Renal cortical epithelial cell (primary cell): Measurements from ENCODE around the gene SRP68. TPM values are rescaled to one million over a fixed set of nuclear protein-coding genes. Genes with fewer than 3 reads are reported as not detected.
"Not testable (repeated sequence)": the region's sequence is repeated elsewhere in the genome, so short reads cannot be mapped to it uniquely, and the experiment has no call there.

Experiments
- DNase-seq: peaks from one replicate; pipeline ENCODE4 v3.0.0-alpha.2; 2011; ENCODE audit warnings: low read depth
- total RNA-seq: library from RNA; depleted of rRNA; stranded (reverse); fragments of >200 nt; gene quantifications from 2 replicates; pipeline ENCODE4 v1.2.3, GENCODE V29; 2014

SRP68 gene
- total RNA-seq, 1 donor from 2014 or later: 85.4 TPM

- DNase-seq: no peak
These were observed 4.7 kb upstream of the SRP68 start for GRCh38 chr17:76076765-76077583.

- no peak for DNase-seq
These were observed 3.9 kb upstream of the SRP68 start for GRCh38 chr17:76076146-76076764.

- no peak for DNase-seq
These were observed 3.2 kb upstream of the SRP68 start for GRCh38 chr17:76075364-76076145.

GRCh38 chr17:76074390-76075363 is 2.4 kb upstream of the SRP68 start, which contains the start of gene GALR2:
GALR2 (plus strand) TSS chr17:76074781; CDS start chr17:76074884, 103 bp downstream.
- no peak for DNase-seq

- DNase-seq: no peak
These were observed 678 bp downstream of the SRP68 start for GRCh38 chr17:76071531-76072147.

GRCh38 chr17:76065775-76066174 is 6.5 kb downstream of the SRP68 start:
- no peak for DNase-seq

- DNase-seq: no peak
These were observed 8.3 kb downstream of the SRP68 start for GRCh38 chr17:76063875-76064546.

- not testable (repeated sequence) for DNase-seq
These were observed 14.1 kb downstream of the SRP68 start for GRCh38 chr17:76058264-76058663.

GRCh38 chr17:76056882-76057281 is 15.4 kb downstream of the SRP68 start:
- DNase-seq: no peak

GRCh38 chr17:76054112-76054476 is 18.2 kb downstream of the SRP68 start:
- peak; percentile 88 for DNase-seq

- DNase-seq: peak; percentile 88
These were observed 18.8 kb downstream of the SRP68 start for GRCh38 chr17:76053246-76054111.

GRCh38 chr17:76051561-76051960 is 20.8 kb downstream of the SRP68 start:
- peak; percentile 82 for DNase-seq

- DNase-seq: peak; percentile 91
These were observed 21.5 kb downstream of the SRP68 start for GRCh38 chr17:76050538-76051467.

GRCh38 chr17:76049836-76050537 is 22.3 kb downstream of the SRP68 start:
- DNase-seq: no peak

- DNase-seq: no peak
These were observed 23.1 kb downstream of the SRP68 start for GRCh38 chr17:76049239-76049638.

GRCh38 chr17:76048711-76049110 is 23.6 kb downstream of the SRP68 start:
- DNase-seq: peak; percentile 7

- DNase-seq: no peak
These were observed 24.2 kb downstream of the SRP68 start for GRCh38 chr17:76048025-76048605.
